H1 (cell line): ENCODE results near the gene PCSK9. TPM values are rescaled to one million over a fixed set of nuclear protein-coding genes. Genes with fewer than 3 reads are reported as not detected.
A peak's percentile ranks its signal among the peaks of the same experiment; 100 is the strongest.

Source experiments
- CTCF ChIA-PET: fragments of 300-600 bp; sonication (Branson Sonifier 250); formaldehyde crosslinking; loops from one replicate; lab custom pipeline; 2021; ENCODE audit not compliant: partially characterized antibody; lab: Charles Lee
- POLR2A ChIA-PET: fragments of 300-600 bp; sonication (Branson Sonifier 250); formaldehyde crosslinking; loops from one replicate; lab custom pipeline; 2021; ENCODE audit warnings: inconsistent platforms; ENCODE audit not compliant: partially characterized antibody; lab: Charles Lee
- DNase-seq, 2 experiments: peaks; one replicate each; pipeline versions ENCODE4 v3.0.0 to v3.0.0-alpha.2; 2010 to 2022; ENCODE audit warnings: low spot score in 2 of 2, low read depth in 1 of 2, mixed read lengths in 1 of 2
- FAIRE-seq: peaks from 2 replicates; lab custom pipeline; 2011; peaks lifted over from hg19 to GRCh38; lab: Jason Lieb, UNC
- H2AFZ ChIP-seq: 2 replicates; pipeline ENCODE4 v1.8.1; 2012; ENCODE audit warnings: low read length, inconsistent platforms
- H2AK5ac ChIP-seq: 2 replicates; pipeline ENCODE4 v1.6.1; 2013; ENCODE audit warnings: low read depth, low read length
- H2BK120ac ChIP-seq: replicated peaks from 2 replicates; pipeline ENCODE3; 2013; ENCODE audit warnings: low read depth, low read length, inconsistent platforms
- H2BK12ac ChIP-seq: 2 replicates; pipeline ENCODE4 v1.6.1; 2013; ENCODE audit warnings: low read depth, low read length
- H2BK15ac ChIP-seq: 2 replicates; pipeline ENCODE4 v1.6.1; 2013; ENCODE audit warnings: low read length
- H2BK20ac ChIP-seq: 2 replicates; pipeline ENCODE4 v1.6.1; 2013; ENCODE audit warnings: low read length
- H2BK5ac ChIP-seq: 2 replicates; pipeline ENCODE4 v1.6.1; 2013; ENCODE audit warnings: low read depth, low read length
- H3K14ac ChIP-seq: 2 replicates; pipeline ENCODE4 v1.6.1; 2013; ENCODE audit warnings: inconsistent platforms; ENCODE audit not compliant: insufficient read length
- H3K18ac ChIP-seq: 2 replicates; pipeline ENCODE4 v1.6.1; 2013; ENCODE audit warnings: low read length; ENCODE audit errors: extremely low read depth
- H3K23ac ChIP-seq: 2 replicates; pipeline ENCODE4 v1.6.1; 2013; ENCODE audit warnings: inconsistent platforms; ENCODE audit not compliant: insufficient read length
- H3K23me2 ChIP-seq: 2 replicates; pipeline ENCODE4 v1.6.1; 2013; ENCODE audit warnings: low read depth, low read length
- H3K27ac ChIP-seq: 2 replicates; pipeline ENCODE4 v1.6.1; 2011; ENCODE audit warnings: low read depth, low read length, inconsistent platforms
- H3K27me3 ChIP-seq, 4 experiments: replicated peaks in 1 of 4; 1 replicate in 1 of 4; 2 replicates in 3 of 4; pipeline versions ENCODE4 v1.6.1 to v1.8.1; 2011 to 2013; ENCODE audit warnings: low read length in 3 of 4, mild to moderate bottlenecking in 3 of 4, inconsistent platforms in 2 of 4, mixed read lengths in 2 of 4, moderate library complexity in 1 of 4; ENCODE audit not compliant: control insufficient read depth in 3 of 4, insufficient read depth in 3 of 4; ENCODE audit errors: extremely low read depth in 1 of 4
- H3K36me3 ChIP-seq, 4 experiments: 2 replicates each; pipeline versions ENCODE4 v1.6.1 to v1.8.1; 2011 to 2013; ENCODE audit warnings: mild to moderate bottlenecking in 4 of 4, low read length in 3 of 4, moderate library complexity in 2 of 4, control low read depth in 1 of 4, inconsistent platforms in 1 of 4; ENCODE audit not compliant: insufficient read depth in 4 of 4, control insufficient read depth in 2 of 4
- H3K4ac ChIP-seq: replicated peaks from 2 replicates; pipeline ENCODE3; 2013; ENCODE audit warnings: low read length, low read depth, mixed read lengths, inconsistent platforms; ENCODE audit not compliant: insufficient read length
- H3K4me1 ChIP-seq, 4 experiments: replicated peaks in 1 of 4; 1 replicate in 1 of 4; 2 replicates in 3 of 4; pipeline versions ENCODE4 v1.6.1 to v1.8.1; 2011 to 2013; ENCODE audit warnings: low read length in 3 of 4, inconsistent platforms in 2 of 4, mixed read lengths in 1 of 4; ENCODE audit not compliant: insufficient read depth in 4 of 4, control insufficient read depth in 3 of 4
- H3K4me2 ChIP-seq, 2 experiments: 2 replicates each; pipeline versions ENCODE4 v1.6.1 to v1.8.1; 2011 to 2013; ENCODE audit warnings: low read depth in 2 of 2, low read length in 2 of 2, control low read depth in 1 of 2, inconsistent platforms in 1 of 2, mild to moderate bottlenecking in 1 of 2; ENCODE audit not compliant: insufficient read depth in 1 of 2
- H3K4me3 ChIP-seq, 4 experiments: fragments of 200-600, 300-600 bp in 1 of 4; sonication (generic), shearing (Covaris generic), sonication (Bioruptor Twin) in 1 of 4; 2 replicates each; pipeline versions ENCODE4 v1.5.1 to v1.8.1; 2011 to 2016; ENCODE audit warnings: low read length in 4 of 4, low read depth in 3 of 4, control low read depth in 2 of 4, inconsistent platforms in 2 of 4, mild to moderate bottlenecking in 2 of 4, mixed read lengths in 1 of 4, moderate library complexity in 1 of 4; ENCODE audit not compliant: insufficient read depth in 2 of 4; ENCODE audit errors: extremely low read depth in 1 of 4
- H3K56ac ChIP-seq: replicated peaks from 2 replicates; pipeline ENCODE3; 2013; ENCODE audit warnings: low read depth, mild to moderate bottlenecking, mixed read lengths, low read length, inconsistent platforms; ENCODE audit not compliant: insufficient read length
- H3K79me1 ChIP-seq: 2 replicates; pipeline ENCODE4 v1.6.1; 2013; ENCODE audit warnings: low read depth, low read length, control low read depth
- H3K79me2 ChIP-seq, 2 experiments: 2 replicates each; pipeline versions ENCODE4 v1.6.1 to v1.8.1; 2012 to 2013; ENCODE audit warnings: low read length in 2 of 2, mild to moderate bottlenecking in 2 of 2, inconsistent platforms in 1 of 2; ENCODE audit not compliant: insufficient read depth in 2 of 2, control insufficient read depth in 1 of 2
- H3K9ac ChIP-seq, 4 experiments: replicated peaks in 1 of 4; 1 replicate in 1 of 4; 2 replicates in 3 of 4; pipeline versions ENCODE4 v1.6.1 to v1.8.1; 2011 to 2013; ENCODE audit warnings: low read depth in 3 of 4, low read length in 3 of 4, control low read depth in 2 of 4, mild to moderate bottlenecking in 2 of 4, moderate library complexity in 2 of 4, inconsistent platforms in 1 of 4; ENCODE audit errors: extremely low read depth in 1 of 4
- H3K9me3 ChIP-seq, 2 experiments: 2 replicates each; pipeline versions ENCODE4 v1.6.1 to v1.8.1; 2012 to 2013; ENCODE audit warnings: mild to moderate bottlenecking in 2 of 2, moderate library complexity in 2 of 2, control low read depth in 1 of 2, inconsistent platforms in 1 of 2, low read depth in 1 of 2, low read length in 1 of 2, mixed read lengths in 1 of 2; ENCODE audit not compliant: insufficient read depth in 2 of 2
- H4K20me1 ChIP-seq, 2 experiments: replicated peaks in 1 of 2; 2 replicates each; pipeline versions ENCODE3 to v1.8.1; 2011 to 2013; ENCODE audit warnings: inconsistent platforms in 2 of 2, low read length in 2 of 2, mild to moderate bottlenecking in 1 of 2; ENCODE audit not compliant: insufficient read depth in 2 of 2, control insufficient read depth in 1 of 2
- H4K5ac ChIP-seq: 2 replicates; pipeline ENCODE4 v1.6.1; 2013; ENCODE audit warnings: low read length, low read depth, mixed read lengths, inconsistent platforms; ENCODE audit not compliant: insufficient read length
- H4K8ac ChIP-seq: 2 replicates; pipeline ENCODE4 v1.8.0; 2013; ENCODE audit warnings: mild to moderate bottlenecking, moderate library complexity, low read length, inconsistent platforms; ENCODE audit not compliant: insufficient read depth; ENCODE audit errors: extremely low read depth
- H4K91ac ChIP-seq: replicated peaks from 2 replicates; pipeline ENCODE3; 2013; ENCODE audit warnings: low read length, mixed read lengths, inconsistent platforms; ENCODE audit not compliant: insufficient read length
- CBX5 ChIP-seq: fragments of 300-800, 300-1000 bp; sonication (generic); IDR thresholded peaks from 2 replicates; pipeline ENCODE4 v1.7.1; 2016; ENCODE audit warnings: antibody characterized with exemption, low read length, low read depth
- RNF2 ChIP-seq: fragments of 200-900, 300-1000 bp; sonication (generic); IDR thresholded peaks from 2 replicates; pipeline ENCODE4 v1.7.1; 2016; ENCODE audit warnings: borderline replicate concordance, low read depth, mild to moderate bottlenecking, antibody characterized with exemption, low read length; ENCODE audit not compliant: poor library complexity, severe bottlenecking; ENCODE audit errors: missing control alignments
- SAP30 ChIP-seq: fragments of 300-600 bp; sonication (generic); IDR thresholded peaks from 2 replicates; pipeline ENCODE4 v1.7.1; 2012; ENCODE audit warnings: low read length, moderate library complexity, mild to moderate bottlenecking, inconsistent platforms; ENCODE audit not compliant: insufficient read depth, insufficient replicate concordance
- WGBS, 2 experiments: shearing (Covaris generic) in 1 of 2; methylation state at CpG; one replicate each; pipeline versions ENCODE4 v1.1.6 to v1.1.7; 2013 to 2015; ENCODE audit warnings: low lambda C conversion rate in 2 of 2, mixed read lengths in 2 of 2, inconsistent platforms in 1 of 2, low coverage in 1 of 2, missing lambda C conversion rate in 1 of 2; ENCODE audit not compliant: insufficient replicate concordance in 2 of 2, insufficient coverage in 1 of 2, insufficient read length in 1 of 2; ENCODE audit errors: extremely low coverage in 1 of 2, missing lambda C conversion rate in 1 of 2; 5-methylcytosine and 5-hydroxymethylcytosine counted together
- polyA plus RNA-seq, 7 experiments: library from polyadenylated mRNA; depleted of rRNA in 3 of 7; stranded (reverse) in 5 of 7; unstranded in 2 of 7; fragments of >200 nt in 5 of 7; fragments of 200-250 nt in 2 of 7; gene quantifications; 1 replicate in 5 of 7; 2 replicates in 1 of 7; 4 replicates in 1 of 7; pipeline versions ENCODE4 v1.2.1 to v1.2.3, GENCODE V29; 2011 to 2013; ENCODE audit warnings: missing spikeins in 2 of 7, mixed read lengths in 2 of 7
- total RNA-seq: library from RNA; stranded (reverse); fragmentation: NEBNext Ultra II Directional; extraction: Animal tissue kit (Norgen Biotek cat#: 25700); gene quantifications from 2 replicates; pipeline ENCODE4 v1.2.1, GENCODE V29; 2021

PCSK9 gene
- total and polyA plus RNA-seq, 2 of the 8 experiments (the other 6 are each of a cell fraction or from before 2014, with no cell fraction given), result 22.3 to 32.3 TPM

- Histone ChIP-seq H3K9me3 (no peaks in the 10 kb centered on the region), H3K9ac (no peak overlapping the region), H3K27me3 (no peaks in the 10 kb centered on the region), H3K23me2 (no peaks in the 10 kb centered on the region), H4K91ac (no peak overlapping the region), H3K79me2 (no peaks in the 10 kb centered on the region), H3K4ac (no peak overlapping the region), H2BK12ac (no peak overlapping the region), H3K27ac (no peak overlapping the region), H3K56ac (no peak overlapping the region), H4K20me1 (peaks cover 1 to 19% of the 10 kb centered on the region in 2 experiments), H3K4me3 (no peak overlapping the region), H3K23ac (no peak overlapping the region), H2BK20ac (no peak overlapping the region), H3K4me2 (no peak overlapping the region), H2BK15ac (no peak overlapping the region), H3K18ac (no peak overlapping the region), H3K4me1 (no peaks in the 10 kb centered on the region), H3K14ac (no peak overlapping the region), H2AK5ac (no peak overlapping the region), H2AFZ (no peak overlapping the region), H3K79me1 (peaks cover 4% of the 10 kb centered on the region; the same call in 1 of the 2 replicates), H3K36me3 (peaks cover 0 to 12% (median 3%) of the 10 kb centered on the region in 4 experiments; a peak in 5 of 8 replicates), H4K8ac (no peak overlapping the region; the same call in 1 of the 2 replicates), H4K5ac (no peak overlapping the region), H2BK5ac (0 out of 2 replicates have a peak overlapping the region, but pooled peaks have one; percentile 44), H2BK120ac (no peak overlapping the region)
- 92% methylated on average over 14 of the region's 14 CpGs; no CpG with 5 or more reads in 1 of the 2 experiments for WGBS, 2 experiments
- no peak for FAIRE-seq
- ChIA-PET POLR2A (interaction anchor here (0.7 to 1.3 kb wide), 2 partner anchors 10 to 25 kb away, joined by 3 to 4 read pairs; no protein-coding TSS in a partner anchor), CTCF (interaction anchor here (1.1 to 2.4 kb wide), 6 partner anchors 9 to 116 kb away, joined by 6 to 12 read pairs (median 8); no protein-coding TSS in a partner anchor)
- no peak for DNase-seq
- TF ChIP-seq RNF2 (no peak), SAP30 (no peak), CBX5 (no peak)
Measured at GRCh38 chr1:55060133-55060999, 21.0 kb downstream of the PCSK9 start.
